Measurements from ENCODE around the gene LAMC1.

DNA sequence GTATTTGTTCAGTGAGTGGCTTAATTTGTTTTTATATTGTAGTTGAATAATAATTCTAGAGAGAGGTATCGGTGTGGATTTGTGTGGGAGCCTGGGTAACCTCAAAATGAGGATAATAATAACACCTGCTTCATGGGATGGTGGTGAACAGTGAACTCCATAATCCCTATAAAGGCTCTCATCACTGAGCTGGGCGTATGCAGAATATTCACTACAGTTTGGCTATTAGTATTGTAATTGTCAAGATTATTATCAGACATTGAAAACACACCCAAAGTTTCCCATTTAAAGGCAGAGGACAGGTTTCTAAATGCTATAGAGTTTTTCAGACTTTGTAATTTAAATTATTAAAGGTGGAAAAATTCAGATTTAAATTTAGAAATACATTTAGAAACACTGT is 155.8 kb downstream of the LAMC1 start:
- TF ChIP-seq, protein P1, sequence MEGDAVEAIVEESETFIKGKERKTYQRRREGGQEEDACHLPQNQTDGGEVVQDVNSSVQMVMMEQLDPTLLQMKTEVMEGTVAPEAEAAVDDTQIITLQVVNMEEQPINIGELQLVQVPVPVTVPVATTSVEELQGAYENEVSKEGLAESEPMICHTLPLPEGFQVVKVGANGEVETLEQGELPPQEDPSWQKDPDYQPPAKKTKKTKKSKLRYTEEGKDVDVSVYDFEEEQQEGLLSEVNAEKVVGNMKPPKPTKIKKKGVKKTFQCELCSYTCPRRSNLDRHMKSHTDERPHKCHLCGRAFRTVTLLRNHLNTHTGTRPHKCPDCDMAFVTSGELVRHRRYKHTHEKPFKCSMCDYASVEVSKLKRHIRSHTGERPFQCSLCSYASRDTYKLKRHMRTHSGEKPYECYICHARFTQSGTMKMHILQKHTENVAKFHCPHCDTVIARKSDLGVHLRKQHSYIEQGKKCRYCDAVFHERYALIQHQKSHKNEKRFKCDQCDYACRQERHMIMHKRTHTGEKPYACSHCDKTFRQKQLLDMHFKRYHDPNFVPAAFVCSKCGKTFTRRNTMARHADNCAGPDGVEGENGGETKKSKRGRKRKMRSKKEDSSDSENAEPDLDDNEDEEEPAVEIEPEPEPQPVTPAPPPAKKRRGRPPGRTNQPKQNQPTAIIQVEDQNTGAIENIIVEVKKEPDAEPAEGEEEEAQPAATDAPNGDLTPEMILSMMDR (IDR thresholded peaks at IDR 0.05), result no peak
- TF ChIP-seq POLR2A (IDR thresholded peaks at IDR 0.05), result no peak

All from body of pancreas (tissue), 4 donors.